GM21723 (cell line): Measurements from ENCODE around the gene HCN1.

Experiments used
- ATAC-seq: cut with Tn5 transposase; IDR thresholded peaks from one replicate; pipeline ENCODE4 v1.9.1; 2021; ENCODE audit warnings: mild to moderate bottlenecking, moderate library complexity; ENCODE audit not compliant: unreplicated experiment

HCN1 gene

GRCh38 chr5:45696206-45696836 lies at the start of gene HCN1:
TSS of gene HCN1 (minus strand) at chr5:45696380.
- peak; percentile 84 for ATAC-seq

- no peak for ATAC-seq
Measured at GRCh38 chr5:45741110-45741509, 44.9 kb upstream of the HCN1 start.

DNA sequence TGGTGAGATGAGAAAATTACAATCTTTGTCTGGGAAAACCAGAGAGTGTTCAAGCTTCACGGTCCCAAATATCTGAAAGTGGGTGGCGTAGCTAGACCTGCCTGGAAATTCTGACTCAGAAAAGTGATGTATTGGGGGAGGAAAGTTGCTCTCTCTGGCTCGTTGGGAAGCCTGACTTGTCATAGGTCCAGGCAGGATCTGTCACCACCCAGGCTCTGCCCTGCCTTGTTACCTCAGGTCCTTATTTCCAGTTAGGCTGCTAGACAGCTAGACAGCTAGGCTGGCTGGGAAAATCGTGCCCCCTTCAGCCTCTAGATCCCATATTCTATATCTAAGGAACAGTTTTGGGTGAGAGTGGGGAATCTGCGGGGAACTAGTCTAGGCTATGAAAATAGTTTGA lies 41.0 kb upstream of the HCN1 start:
- ATAC-seq = no peak

DNA sequence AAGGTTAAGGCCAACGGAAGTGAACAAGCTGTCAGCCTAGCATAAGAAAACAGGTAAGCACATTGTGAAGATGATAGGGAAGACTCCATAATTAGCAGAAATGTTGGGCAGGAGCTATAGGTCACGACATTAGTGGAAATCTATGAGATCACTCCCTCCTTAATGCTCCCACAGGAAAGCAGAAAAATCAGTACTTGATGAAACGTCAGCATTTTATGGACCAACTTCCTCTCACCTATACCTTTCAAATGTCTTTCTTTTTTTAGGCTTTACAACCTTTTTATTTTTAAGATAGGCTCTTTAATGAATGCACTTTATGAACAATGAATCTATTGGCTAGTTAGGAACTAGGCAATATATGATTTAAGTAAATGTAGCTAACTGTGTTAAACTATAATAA lies 29.4 kb upstream of the HCN1 start:
- ATAC-seq = no peak

- ATAC-seq = no peak
Measured at GRCh38 chr5:45697201-45697600, 1.0 kb upstream of the HCN1 start.

DNA sequence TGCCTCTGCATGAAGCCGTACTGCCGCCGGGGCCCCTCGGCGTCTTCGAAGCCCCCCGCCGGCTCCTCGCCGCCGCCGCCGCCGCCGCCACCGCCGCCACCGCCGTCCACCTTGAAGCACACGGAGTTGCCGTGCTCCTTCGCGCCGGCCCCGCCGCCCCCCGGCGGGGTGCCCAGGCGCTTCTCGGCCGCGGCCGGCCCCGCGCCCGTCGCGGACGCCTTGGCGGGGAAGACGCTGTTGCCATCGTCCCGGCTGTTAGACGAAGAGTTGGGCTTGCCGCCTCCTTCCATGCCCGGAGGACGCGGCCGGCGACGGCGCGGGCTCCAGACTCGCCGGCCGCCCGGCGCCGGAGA lies 400 bp downstream of the HCN1 start:
- peak; percentile 38 for ATAC-seq

DNA sequence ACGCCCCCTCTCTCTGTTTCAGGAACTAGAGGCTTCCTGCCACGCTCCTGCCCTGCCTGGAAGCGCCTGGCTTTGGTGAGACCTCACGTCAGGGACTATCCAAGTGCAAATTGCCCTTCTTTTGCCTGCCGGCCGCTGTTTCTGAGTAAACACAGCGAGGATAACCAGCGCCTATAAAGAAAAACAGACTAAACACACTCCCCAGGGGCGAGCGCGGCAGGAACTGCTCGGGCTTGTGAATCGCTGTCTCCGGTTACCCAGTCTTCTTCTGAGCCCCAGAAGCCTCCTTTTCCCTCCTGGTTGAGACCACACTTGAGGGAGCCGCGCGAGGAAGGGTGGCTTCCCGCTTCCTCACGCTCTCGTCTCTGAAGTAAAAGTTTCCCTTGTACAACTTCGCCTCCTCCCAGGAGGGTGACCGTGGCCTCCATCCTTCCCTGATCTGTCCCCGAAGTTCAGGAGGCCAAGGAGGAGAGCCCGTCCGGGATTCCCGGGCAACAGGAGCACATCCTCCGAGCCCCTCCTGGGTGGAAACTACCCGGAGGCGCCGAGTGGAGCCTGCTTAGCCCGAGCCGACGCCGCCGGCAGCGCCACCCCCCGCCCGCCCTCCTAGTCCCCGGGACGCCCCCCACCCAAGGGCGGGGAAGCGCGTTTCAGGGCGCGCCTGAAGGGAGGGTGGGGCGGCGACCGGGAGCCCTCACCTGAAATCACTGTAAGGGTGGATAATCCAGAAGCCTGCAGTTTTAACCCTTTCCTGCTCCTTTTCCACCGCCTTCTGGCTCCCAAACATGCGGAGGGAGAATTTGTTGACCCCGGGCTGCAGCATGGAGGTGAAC lies 993 bp downstream of the HCN1 start:
- ATAC-seq = no peak

DNA sequence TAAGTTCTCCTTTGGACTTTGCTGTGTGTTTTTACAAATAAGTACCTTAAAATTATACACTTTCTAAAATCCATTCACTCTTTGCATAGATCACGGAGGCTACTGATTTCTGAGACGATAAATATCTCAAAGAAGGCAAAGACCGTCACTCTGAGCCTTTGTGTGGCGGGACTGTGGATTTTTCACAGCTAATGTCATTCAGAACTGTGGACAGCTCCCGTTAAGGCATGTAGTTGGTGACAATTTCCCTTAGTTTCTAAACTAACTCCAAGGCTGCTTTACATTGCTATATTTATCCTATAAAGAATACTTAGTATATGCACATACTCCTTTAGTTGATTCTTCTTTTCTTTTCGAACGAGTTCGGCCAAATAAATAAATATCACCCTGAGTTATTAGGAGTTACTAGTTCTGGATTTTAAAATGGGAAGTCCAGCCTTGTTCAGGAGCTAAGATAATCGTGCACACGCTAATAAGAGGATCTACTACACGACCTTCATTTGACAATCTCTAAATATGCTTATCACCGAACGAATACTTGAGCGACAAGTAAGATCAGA lies 1.8 kb downstream of the HCN1 start:
- ATAC-seq = no peak

- ATAC-seq = no peak
Measured at GRCh38 chr5:45692481-45692880, 3.7 kb downstream of the HCN1 start.

- no peak for ATAC-seq
Measured at GRCh38 chr5:45691656-45692055, 4.5 kb downstream of the HCN1 start.

DNA sequence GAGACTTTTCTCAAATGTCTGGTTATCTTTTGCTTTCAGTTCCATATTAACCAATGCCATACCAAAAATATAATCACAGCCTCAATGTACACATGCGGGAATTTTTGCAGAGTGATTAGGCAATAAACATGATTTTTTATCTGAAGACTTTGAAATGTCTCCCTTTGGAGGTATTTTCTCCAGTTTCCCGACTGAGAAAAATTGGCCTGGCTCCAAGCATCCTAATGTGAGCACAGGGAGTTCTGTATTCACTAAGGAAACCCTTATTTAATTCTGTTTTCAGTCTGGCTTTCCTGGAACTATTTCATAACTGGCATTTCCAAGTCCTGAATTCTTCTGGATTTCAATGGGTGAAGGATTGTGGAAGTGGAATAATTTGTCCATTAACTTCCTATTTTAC lies 8.5 kb downstream of the HCN1 start:
- ATAC-seq = no peak

DNA sequence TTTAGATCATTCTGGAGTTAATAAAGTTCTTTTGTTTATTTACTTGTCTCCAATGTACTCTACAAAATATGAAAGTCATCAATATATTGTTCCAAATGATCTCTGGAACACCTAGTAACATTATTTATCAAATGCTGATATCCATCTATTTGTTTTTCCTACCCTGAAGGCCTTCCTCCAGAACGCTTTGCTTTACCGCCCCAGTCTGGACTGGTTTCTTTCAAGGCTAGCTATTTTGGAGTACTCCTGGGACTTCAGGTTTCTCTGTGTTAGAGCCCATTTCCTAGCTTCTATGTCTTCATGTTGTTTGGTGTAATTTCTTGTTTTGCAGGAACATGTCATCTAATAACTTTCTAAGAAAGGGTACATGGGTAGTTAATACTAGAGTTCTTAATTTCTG lies 9.6 kb downstream of the HCN1 start:
- no peak for ATAC-seq

DNA sequence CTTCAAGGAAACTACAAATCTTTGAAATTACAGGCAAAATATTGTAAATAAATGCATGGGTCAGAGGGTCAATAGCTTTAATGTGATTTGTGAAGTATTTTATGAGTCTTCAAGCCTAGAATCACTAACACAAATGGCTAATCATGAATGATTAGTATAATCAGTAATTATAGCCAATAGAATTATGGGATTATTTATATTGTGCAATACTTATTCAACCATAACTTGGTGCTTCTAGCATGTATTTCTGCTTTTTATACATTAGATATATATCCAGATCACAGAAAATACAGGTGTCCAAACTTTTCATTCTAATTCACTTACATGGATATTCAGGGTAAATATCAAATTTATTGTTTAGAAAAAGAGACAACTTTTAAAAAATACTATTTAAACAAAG lies 12.1 kb downstream of the HCN1 start:
- ATAC-seq = no peak

DNA sequence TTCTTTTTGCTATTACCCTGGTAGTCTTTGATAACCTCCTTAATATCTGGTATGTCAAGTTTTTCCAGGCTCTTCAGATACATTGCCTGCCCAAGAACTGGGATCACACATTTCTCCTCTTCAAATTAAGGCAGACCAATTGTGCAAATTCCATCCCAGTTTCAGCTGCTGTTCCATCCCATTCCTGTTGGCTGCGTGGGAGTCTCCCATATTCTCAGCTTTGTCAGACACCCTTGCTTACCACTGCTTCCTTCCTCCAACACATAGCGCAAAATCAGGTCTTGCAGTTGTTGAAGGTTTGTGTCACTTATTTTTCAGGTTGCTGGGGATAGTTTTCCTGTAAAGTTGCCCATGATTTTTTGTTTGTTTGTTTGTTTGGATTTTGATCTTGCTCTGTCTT lies 15.2 kb downstream of the HCN1 start:
- ATAC-seq = no peak

DNA sequence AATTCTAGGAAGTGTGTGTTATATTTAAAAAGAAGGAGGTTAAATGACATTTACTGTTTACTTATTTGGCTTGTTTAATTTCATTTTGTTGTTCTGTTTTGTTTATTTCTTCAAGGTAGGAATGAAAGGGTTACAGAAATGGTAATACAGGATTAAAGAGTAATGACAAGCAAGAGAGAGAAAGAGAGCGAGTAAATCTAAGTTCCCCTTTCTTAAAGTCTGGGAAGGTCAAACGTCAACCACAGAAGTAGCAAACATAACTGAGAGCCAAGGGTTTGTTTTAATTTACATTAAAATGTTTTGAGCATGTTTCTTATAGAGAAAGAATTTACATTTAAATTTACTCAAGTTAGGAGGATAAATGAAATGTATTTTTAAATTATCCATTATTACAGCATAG lies 18.7 kb downstream of the HCN1 start:
- no peak for ATAC-seq

- no peak for ATAC-seq
Measured at GRCh38 chr5:45672271-45672670, 23.9 kb downstream of the HCN1 start.

- no peak for ATAC-seq
Measured at GRCh38 chr5:45648744-45649143, 47.4 kb downstream of the HCN1 start.

DNA sequence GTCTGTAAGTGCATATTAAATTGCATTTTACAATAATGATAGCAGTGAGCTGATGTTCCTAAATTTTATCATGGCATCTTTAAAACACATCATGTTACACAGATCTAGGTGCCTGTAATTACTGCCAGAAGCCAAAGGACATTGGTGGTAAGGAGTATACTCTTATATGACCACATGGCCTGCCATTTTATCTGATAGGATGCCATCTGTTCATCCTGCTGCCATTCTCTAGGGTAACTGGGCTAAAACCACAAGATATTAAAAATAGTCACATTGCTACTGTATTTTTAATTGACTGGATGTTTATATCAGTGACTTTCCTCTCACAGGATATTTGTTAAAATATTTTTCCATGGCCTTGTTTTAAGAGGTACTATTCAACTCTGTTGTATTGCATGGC lies 53.1 kb downstream of the HCN1 start:
- no peak for ATAC-seq

GRCh38 chr5:45642370-45642769 lies 53.8 kb downstream of the HCN1 start:
- ATAC-seq = no peak

DNA sequence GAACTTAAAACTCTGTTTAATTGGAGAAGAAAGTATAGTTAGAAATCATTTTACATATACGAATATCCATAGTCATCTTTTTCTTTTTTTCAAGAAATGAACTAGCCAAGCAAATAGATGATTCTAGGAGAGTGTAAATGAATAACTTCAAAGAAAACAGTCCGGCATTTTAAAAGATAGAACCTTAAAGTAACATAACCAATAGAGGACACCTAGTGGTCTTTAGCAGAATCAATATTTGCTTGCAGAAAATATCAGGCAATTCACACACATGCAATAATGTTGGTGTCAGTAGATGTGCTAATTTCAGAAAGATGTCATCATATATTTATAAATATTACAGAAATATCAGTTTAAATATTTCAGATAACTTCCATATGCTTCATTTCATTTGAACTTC lies 57.1 kb downstream of the HCN1 start:
- no peak for ATAC-seq

- ATAC-seq = no peak
Measured at GRCh38 chr5:45627076-45627656, 69.0 kb downstream of the HCN1 start.

DNA sequence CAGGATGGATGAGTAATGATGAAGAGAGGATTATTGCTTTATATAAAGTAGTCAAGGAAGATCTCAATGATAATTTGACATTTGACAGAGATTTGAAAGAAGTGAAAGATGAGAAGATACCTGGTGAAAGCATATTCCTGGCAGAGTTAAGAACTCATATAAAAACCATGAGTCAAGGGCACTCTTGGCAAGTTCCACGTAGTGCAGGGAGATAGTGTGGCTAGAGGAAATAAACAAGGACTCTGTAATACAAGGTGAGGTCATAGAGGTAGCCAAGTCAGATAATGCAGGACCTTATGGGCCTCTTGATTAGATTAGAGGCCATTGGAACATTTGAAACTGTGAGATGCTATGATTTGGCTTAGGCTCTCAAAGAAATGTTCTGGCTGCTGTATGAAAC lies 72.3 kb downstream of the HCN1 start:
- ATAC-seq = no peak
